Heart left ventricle (tissue), 16 donors: Measurements from ENCODE around the gene HOXB3. TPM values are rescaled to one million over a fixed set of nuclear protein-coding genes. Genes with fewer than 3 reads are reported as not detected.

Source experiments
- ATAC-seq, 4 donors: fragments of 200-7000 bp; cut with Tn5 transposase; one replicate each; pipeline ENCODE4 v1.9.1; 2020 to 2022; ENCODE audit warnings: moderate library complexity in 4 of 4, mild to moderate bottlenecking in 3 of 4, moderate number of reproducible peaks in 1 of 4
- DNase-seq, 5 donors: peaks; one replicate each; pipeline ENCODE4 v3.0.0-alpha.2; 2020
- H3K27ac ChIP-seq, 12 donors: fragments of 200-600 bp; sonication (generic) in 4 of 12; one replicate each; pipeline versions ENCODE4 v1.5.0 to v1.8.0; 2016 to 2022; ENCODE audit warnings: mild to moderate bottlenecking in 2 of 12
- H3K27me3 ChIP-seq, 9 donors: fragments of 200-600 bp; sonication (generic) in 2 of 9; one replicate each; pipeline versions ENCODE4 v1.5.1 to v1.8.0; 2016 to 2022; ENCODE audit warnings: mild to moderate bottlenecking in 3 of 9
- H3K36me3 ChIP-seq, 9 donors: fragments of 200-600 bp; sonication (generic) in 2 of 9; one replicate each; pipeline versions ENCODE4 v1.5.0 to v1.8.0; 2018 to 2022; ENCODE audit warnings: mild to moderate bottlenecking in 2 of 9
- H3K4me1 ChIP-seq, 12 donors: fragments of 200-600 bp; sonication (generic) in 4 of 12; one replicate each; pipeline versions ENCODE4 v1.5.0 to v1.8.0; 2016 to 2022; ENCODE audit warnings: mild to moderate bottlenecking in 3 of 12
- H3K4me3 ChIP-seq, 12 donors: fragments of 200-600 bp; sonication (generic) in 4 of 12; one replicate each; pipeline versions ENCODE4 v1.5.0 to v1.8.0; 2017 to 2022; ENCODE audit warnings: mild to moderate bottlenecking in 9 of 12, moderate library complexity in 4 of 12
- H3K9me3 ChIP-seq, 12 donors: fragments of 200-600 bp; sonication (generic) in 4 of 12; one replicate each; pipeline versions ENCODE4 v1.5.0 to v1.8.0; 2016 to 2022; ENCODE audit warnings: mild to moderate bottlenecking in 1 of 12
- CTCF ChIP-seq, 12 donors: fragments of 200-600 bp; sonication (generic) in 4 of 12; IDR thresholded peaks; one replicate each; pipeline versions ENCODE4 v1.5.0 to v1.8.0; 2018 to 2022; ENCODE audit warnings: antibody characterized with exemption in 12 of 12, mild to moderate bottlenecking in 5 of 12
- POLR2A ChIP-seq, 2 donors: fragments of 450-650 bp; IDR thresholded peaks; one replicate each; pipeline ENCODE4 v1.6.1; 2017; ENCODE audit warnings: antibody characterized with exemption in 2 of 2, mild to moderate bottlenecking in 2 of 2, moderate library complexity in 2 of 2
- whole genome bisulfite sequencing, 4 donors: extraction: QIAGEN DNeasy Blood & Tissue Kit in 2 of 4; methylation state at CpG; one replicate each; pipeline versions ENCODE4 v1.1.5 to v1.1.7; 2013 to 2018; 5-methylcytosine and 5-hydroxymethylcytosine counted together
- intact Hi-C, 10 donors: fragments of 100-400 bp; cut with DNase I; formaldehyde crosslinking; loops; one replicate each; pipeline versions ENCODE4 v1.11.1 to v1.14.2; 2022
- polyA plus RNA-seq, 2 donors: library from polyadenylated mRNA; stranded (reverse); fragments of 200-250 nt; gene quantifications; one replicate each; pipeline ENCODE4 v1.2.3, GENCODE V29; 2013
- total RNA-seq, 9 donors: library from RNA; depleted of rRNA in 2 of 9; stranded (reverse); fragments of >200 nt in 2 of 9; fragmentation: NEBNext Ultra II Directional in 3 of 9; extraction: Animal tissue kit (Norgen Biotek cat#: 25700) in 3 of 9; gene quantifications; one replicate each; pipeline versions ENCODE4 v1.1.0 to v1.2.4, GENCODE V29; 2016 to 2023
- donor health status: ischemic (EF 13 %, LVEDD 7.1; RV severe dilation, severe dysfunction).
- donor health status: healthy with polysubstance abuse.
- donor health status: DM: no; HTN: yes; CAD: no.
- donor health status: DM: no; HTN: no; CAD: no.
- donor health status: ischemic (EF 25% LVEDD 6.9; RV normal size, moderate dysfunction).
- donor health status: ischemic (EF 25% LVEDD 5.7; RV mildly dilated, moderate dysfunction).
- donor health status: healthy.
- donor health status: DM: yes; HTN: yes; CAD: no.
- donor health status: ischemic (EF 35%, LVEDD 5.7; RV mildly dilated, moderate dysfunction).
- donor health status: nonischemic (EF 11% LVEDD 7.7; RV severe dilation, severe dysfunction).
- donor health status: DM: yes; HTN: yes; CAD: no.
- donor health status: PGD.
- donor health status: ischemic (EF 29% LVEDD 5.4; RV normal size, mild dysfunction).
- donor health status: nonischemic (EF 23%, LVEDD 6.1; RV moderate dilation, normal function).

Gene HOXB3
- total and polyA plus RNA-seq, 11 donors, result 0.11 to 5.5 (median 2.0) TPM

DNA sequence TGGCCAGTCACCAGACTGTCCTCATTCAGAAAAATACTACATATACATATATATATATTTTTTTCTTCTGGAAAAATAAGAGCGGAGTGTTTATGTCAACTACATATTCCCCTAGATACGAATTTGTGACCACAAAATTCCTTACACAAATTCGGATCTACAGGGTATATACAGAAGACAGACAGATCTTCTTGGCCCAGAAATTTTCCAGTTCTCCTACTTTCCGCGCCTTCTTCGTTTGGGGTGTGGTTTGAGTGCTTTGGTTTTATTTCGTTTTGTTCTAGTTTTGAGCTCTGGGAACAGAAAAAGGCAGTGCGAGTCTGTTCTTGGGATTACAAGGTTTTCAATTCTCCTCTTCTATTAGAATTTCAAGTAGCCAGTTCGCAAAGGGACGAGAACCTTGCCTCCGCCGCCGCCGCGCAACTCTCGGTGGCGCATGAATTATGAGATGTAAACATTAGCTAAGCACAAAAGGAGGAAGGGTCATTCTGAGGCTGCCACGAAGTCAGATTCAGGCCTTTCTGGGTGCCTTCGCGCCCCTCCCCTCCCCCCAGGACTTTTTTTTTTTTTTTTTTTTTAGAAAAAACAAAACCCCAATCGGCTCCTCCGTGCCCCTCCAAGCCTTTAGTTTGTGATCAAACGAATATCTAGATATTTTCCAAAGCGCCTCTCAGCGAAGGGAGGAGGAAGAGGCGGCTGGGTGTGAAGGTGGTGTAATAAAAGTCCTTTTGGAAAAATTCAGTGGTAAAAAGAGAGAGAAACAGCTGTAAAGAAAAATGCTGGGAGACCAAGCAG, 10.1 kb downstream of the HOXB3 start:
- Histone ChIP-seq H3K9me3 (no peaks in the 10 kb centered on the region), H3K4me1 (peaks cover 0 to 41% (median 7%) of the 10 kb centered on the region in 12 donors), H3K36me3 (no peaks in the 10 kb centered on the region), H3K27ac (peak overlapping the region in 6 of 12 donors; percentile 27 to 97 (median 62)), H3K4me3 (peak overlapping the region in 1 of 12 donors; percentile 61), H3K27me3 (peaks cover 66 to 100% (median 96%) of the 10 kb centered on the region in 9 donors)
- DNase-seq, result no peak
- ATAC-seq, result no peak
- 13 to 42% (median 32%) methylated on average over 26 of the region's 26 CpGs for WGBS, 4 donors
- intact Hi-C loops, result loop anchor here in 3 of 10 donors (2.0 to 5.0 kb wide), 2 partner anchors 15 to 38 kb away; no protein-coding TSS in a partner anchor
- TF ChIP-seq CTCF (IDR thresholded peaks at IDR 0.05), result no peak
- TF ChIP-seq POLR2A (IDR thresholded peaks at IDR 0.05), result no peak

- Histone ChIP-seq H3K9me3 (no peaks in the 10 kb centered on the region), H3K27me3 (peaks cover 69 to 100% (median 96%) of the 10 kb centered on the region in 9 donors), H3K27ac (peak overlapping the region in 6 of 12 donors; percentile 27 to 97 (median 62)), H3K4me1 (peaks cover 0 to 39% (median 5%) of the 10 kb centered on the region in 12 donors), H3K4me3 (peak overlapping the region in 5 of 12 donors; percentile 19 to 61 (median 52)), H3K36me3 (no peaks in the 10 kb centered on the region)
- no peak for DNase-seq
- 15 to 27% (median 17%) methylated on average over 7 of the region's 7 CpGs for WGBS, 4 donors
- intact Hi-C loops, result loop anchor here in 3 of 10 donors (2.0 to 5.0 kb wide), 2 partner anchors 15 to 37 kb away; no protein-coding TSS in a partner anchor
- no peak for TF ChIP-seq CTCF (IDR thresholded peaks at IDR 0.05)
- TF ChIP-seq POLR2A (IDR thresholded peaks at IDR 0.05), result no peak
- ATAC-seq, result no peak
Measured at GRCh38 chr17:48579471-48579759, 10.6 kb downstream of the HOXB3 start.

DNA sequence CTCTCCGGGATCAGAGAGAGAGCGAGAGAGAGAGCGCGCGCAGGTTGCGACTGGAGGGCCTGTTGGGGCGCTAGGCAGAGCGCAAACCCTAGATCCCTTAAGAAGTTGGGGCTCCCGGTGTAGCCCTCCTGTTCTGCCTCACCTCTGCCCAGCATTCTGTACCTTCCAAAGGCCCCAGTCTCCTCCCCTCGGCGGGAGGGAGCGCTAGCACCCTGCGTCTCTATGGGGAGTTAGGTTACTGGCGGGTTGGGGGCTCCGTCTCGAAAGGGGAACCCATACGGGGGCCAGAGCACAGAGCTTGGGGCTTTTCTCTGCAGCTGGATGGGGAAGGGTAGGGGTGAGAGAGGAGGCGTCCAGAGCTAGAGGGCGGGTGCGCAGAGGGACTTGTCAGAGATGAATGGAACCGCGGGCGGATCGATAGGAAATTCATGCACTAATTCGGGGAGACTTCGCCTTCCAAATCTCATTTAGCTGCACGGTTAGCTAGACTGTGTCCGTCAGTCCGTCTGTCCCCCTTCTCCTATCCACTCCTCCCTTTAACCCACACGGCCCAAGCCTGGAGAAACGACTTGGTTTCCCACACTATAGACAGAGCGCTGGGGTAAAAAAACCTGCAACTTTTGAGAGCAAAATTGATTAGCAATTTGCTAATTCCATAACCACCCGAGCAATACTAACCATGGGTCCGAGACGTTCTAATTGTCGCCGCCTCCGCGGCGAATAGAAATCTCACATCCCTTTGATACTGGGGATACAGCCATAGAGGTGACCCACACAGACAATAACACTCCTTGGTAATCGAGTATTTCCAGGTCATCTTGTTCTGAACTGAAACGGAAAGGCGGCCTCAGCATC, 11.2 kb downstream of the HOXB3 start:
- H3K27ac ChIP-seq, result peak overlapping the region in 10 of 12 donors; percentile 9 to 97 (median 66)
- 6 to 11% (median 8%) methylated on average over 34 to 43 of the region's 43 CpGs for WGBS, 4 donors
- H3K9me3 ChIP-seq, result no peaks in the 10 kb centered on the region
- no peaks in the 10 kb centered on the region for H3K36me3 ChIP-seq
- ATAC-seq (peak in 2 of 4 donors; percentile 12 to 13), DNase-seq (no peak)
- H3K27me3 ChIP-seq, result peaks cover 68 to 100% (median 95%) of the 10 kb centered on the region in 9 donors
- TF ChIP-seq POLR2A (IDR thresholded peaks at IDR 0.05), result no peak
- no peak for TF ChIP-seq CTCF (IDR thresholded peaks at IDR 0.05)
- peak overlapping the region; percentile 3 to 61 (median 50) for H3K4me3 ChIP-seq
- peaks cover 0 to 39% (median 5%) of the 10 kb centered on the region in 12 donors for H3K4me1 ChIP-seq
- intact Hi-C loops, result loop anchor here in 3 of 10 donors (2.0 to 5.0 kb wide), 2 partner anchors 14 to 37 kb away; no protein-coding TSS in a partner anchor
